Activated T-cell treated with anti-CD3 and anti-CD28 coated beads, Interleukin-2, amount 50 U/mL, for 4 hours (primary cell): Measurements from ENCODE around the gene NIT1. TPM values are rescaled to one million over a fixed set of nuclear protein-coding genes. Genes with fewer than 3 reads are reported as not detected.
A peak's percentile ranks its signal among the peaks of the same experiment; 100 is the strongest.

Experiments
- ATAC-seq, 2 donors: fragments of 200-7000 bp; cut with Tn5 transposase; one replicate each; pipeline ENCODE4 v1.10.0; 2021
- DNase-seq: peaks from one replicate; pipeline ENCODE4 v3.0.0-alpha.2; 2020
- H3K27me3 Mint-ChIP-seq: one replicate; pipeline ENCODE4 v1.8.0; 2021; ENCODE audit warnings: low read depth, mixed read lengths
- H3K36me3 Mint-ChIP-seq: one replicate; pipeline ENCODE4 v1.8.0; 2022; ENCODE audit warnings: mixed read lengths; ENCODE audit not compliant: insufficient read depth
- H3K4me1 Mint-ChIP-seq: one replicate; pipeline ENCODE4 v1.8.0; 2021; ENCODE audit warnings: low read depth, mixed read lengths
- H3K4me3 Mint-ChIP-seq: one replicate; pipeline ENCODE4 v1.8.0; 2021; ENCODE audit warnings: mild to moderate bottlenecking, moderate library complexity, mixed read lengths
- H3K9me3 Mint-ChIP-seq: one replicate; pipeline ENCODE4 v1.8.0; 2021; ENCODE audit warnings: mixed read lengths
- total RNA-seq, 3 donors: library from RNA; stranded (reverse); gene quantifications; one replicate each; pipeline ENCODE4 v1.2.1, GENCODE V29; 2021

Gene NIT1
- total RNA-seq, 3 donors from 2014 or later, result 41.4 to 51.8 (median 42.2) TPM

DNA sequence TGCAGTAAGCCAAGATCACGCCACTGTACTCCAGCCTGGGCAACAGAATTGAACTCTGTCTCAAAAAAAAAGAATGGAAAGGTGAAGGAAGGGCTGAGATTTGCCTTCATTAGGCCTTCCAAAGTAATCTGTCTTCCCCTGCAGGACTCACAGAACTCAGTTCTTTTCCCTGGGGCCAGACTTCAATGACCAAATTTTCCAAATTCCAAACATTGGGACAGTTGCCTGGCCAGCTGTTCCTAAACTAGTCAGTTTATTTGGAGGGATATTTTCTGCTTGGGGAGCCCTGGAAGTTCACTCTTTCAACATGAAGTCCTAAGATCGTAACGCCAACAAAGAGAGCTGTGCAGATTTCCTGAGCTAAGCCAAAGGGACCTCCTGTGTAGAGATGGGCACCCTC lies 20.0 kb downstream of the NIT1 start:
- DNase-seq (no peak), ATAC-seq (no peak)
- no peaks in the 10 kb centered on the region for H3K27me3 Mint-ChIP-seq
- peaks cover 4% of the 10 kb centered on the region for H3K4me1 Mint-ChIP-seq
- no peaks in the 10 kb centered on the region for H3K36me3 Mint-ChIP-seq
- H3K4me3 Mint-ChIP-seq, result no peak overlapping the region
- H3K9me3 Mint-ChIP-seq, result no peaks in the 10 kb centered on the region

DNA sequence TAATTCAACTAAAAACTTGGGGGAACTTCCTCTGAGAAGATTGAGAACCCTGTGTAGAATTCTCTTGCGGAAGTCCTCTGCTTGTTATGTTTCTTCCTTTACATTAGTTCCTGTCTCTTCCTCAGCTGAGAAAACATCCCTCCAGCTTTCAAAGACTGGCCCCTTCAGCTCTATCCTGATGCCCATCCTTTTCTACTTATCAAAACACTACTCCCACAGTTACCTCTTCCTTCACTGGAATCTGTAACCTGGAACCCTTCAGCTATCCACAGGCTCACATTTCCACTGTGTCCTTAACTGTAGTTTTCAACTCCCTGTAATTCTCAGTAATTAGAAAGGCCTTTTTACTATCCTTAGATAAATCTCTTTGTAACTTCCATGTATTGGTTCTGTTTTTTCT lies 20.5 kb downstream of the NIT1 start:
- ATAC-seq, result no peak
- H3K9me3 Mint-ChIP-seq, result no peaks in the 10 kb centered on the region
- no peaks in the 10 kb centered on the region for H3K36me3 Mint-ChIP-seq
- H3K27me3 Mint-ChIP-seq, result no peaks in the 10 kb centered on the region
- no peak overlapping the region for H3K4me3 Mint-ChIP-seq
- H3K4me1 Mint-ChIP-seq, result peaks cover 4% of the 10 kb centered on the region
- DNase-seq, result no peak

DNA sequence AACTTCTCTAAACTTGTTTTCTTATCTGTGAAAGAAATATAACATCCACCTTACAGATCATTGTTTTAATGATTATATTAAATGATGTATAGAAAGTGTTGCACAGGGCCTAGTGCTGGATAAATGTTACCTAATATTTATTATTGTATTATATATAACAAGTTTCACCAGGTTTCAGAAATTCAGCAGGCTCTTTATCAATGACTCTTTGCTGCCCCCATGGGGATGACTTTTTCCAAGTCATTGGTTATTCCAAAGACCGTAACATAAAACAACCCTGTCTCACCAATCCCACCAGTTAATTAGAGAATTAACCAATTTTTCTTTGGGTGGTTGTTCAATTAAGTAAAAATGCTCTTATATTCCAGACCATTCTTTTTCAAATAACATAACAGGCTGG lies 21.9 kb downstream of the NIT1 start:
- H3K27me3 Mint-ChIP-seq, result no peaks in the 10 kb centered on the region
- peaks cover 4% of the 10 kb centered on the region for H3K4me1 Mint-ChIP-seq
- H3K36me3 Mint-ChIP-seq, result no peaks in the 10 kb centered on the region
- DNase-seq (peak; percentile 38), ATAC-seq (no peak)
- H3K4me3 Mint-ChIP-seq, result no peak overlapping the region
- no peaks in the 10 kb centered on the region for H3K9me3 Mint-ChIP-seq

DNA sequence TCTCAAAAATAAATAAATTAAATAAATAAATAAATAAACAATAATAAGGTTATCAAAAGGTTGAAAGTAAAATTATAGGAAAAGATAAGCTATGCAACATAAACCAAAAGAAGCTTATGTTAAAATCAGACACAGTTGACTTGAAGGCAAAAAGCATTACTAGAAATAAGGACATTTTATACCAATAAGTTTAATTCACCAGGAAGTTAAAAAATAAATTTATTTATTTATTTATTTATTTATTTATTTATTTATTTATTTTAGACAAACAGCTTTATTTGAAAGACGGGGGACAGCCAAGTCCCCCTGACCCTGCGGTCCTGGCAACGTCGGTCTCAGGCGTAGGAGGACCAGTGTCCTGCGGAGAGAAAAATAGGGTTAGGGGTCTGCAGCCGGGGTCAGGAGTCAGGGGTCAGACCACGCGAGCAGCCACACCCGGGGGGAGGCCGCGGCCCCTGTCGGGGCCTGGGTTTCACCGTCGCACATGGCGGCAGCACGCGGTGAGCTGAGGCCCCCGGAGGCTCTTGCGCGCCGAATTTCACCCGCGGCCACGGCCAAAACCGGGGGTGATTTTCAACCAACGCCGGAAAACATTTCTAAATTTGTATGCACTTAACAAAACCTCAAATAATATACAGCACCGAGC lies 23.0 kb downstream of the NIT1 start:
- Mint-ChIP-seq H3K27me3 (no peaks in the 10 kb centered on the region), H3K36me3 (no peaks in the 10 kb centered on the region), H3K4me3 (no peak overlapping the region), H3K9me3 (no peaks in the 10 kb centered on the region), H3K4me1 (peaks cover 1% of the 10 kb centered on the region)
- no peak for ATAC-seq
- no peak for DNase-seq

DNA sequence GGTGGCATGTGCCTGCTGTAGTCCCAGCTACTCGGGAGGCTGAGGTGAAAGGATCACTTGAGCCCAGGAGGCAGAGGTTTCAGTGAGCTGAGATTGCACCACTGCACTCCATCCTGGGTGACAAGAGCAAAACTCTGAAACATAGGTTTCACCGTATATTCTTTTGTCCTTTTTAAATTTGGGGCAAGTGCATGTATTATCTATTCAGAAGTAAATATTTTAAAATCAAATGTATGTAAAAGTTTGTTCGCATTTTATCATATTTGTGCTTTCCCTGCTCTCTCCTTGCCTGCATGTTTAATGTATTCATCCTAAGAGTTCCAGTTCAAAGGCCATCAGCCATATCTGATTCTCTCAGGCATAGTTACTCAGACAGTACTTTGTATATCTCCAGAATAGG lies 27.9 kb downstream of the NIT1 start:
- no peaks in the 10 kb centered on the region for H3K4me1 Mint-ChIP-seq
- H3K4me3 Mint-ChIP-seq, result no peak overlapping the region
- no peaks in the 10 kb centered on the region for H3K36me3 Mint-ChIP-seq
- no peaks in the 10 kb centered on the region for H3K9me3 Mint-ChIP-seq
- no peaks in the 10 kb centered on the region for H3K27me3 Mint-ChIP-seq
- ATAC-seq (no peak), DNase-seq (no peak)

DNA sequence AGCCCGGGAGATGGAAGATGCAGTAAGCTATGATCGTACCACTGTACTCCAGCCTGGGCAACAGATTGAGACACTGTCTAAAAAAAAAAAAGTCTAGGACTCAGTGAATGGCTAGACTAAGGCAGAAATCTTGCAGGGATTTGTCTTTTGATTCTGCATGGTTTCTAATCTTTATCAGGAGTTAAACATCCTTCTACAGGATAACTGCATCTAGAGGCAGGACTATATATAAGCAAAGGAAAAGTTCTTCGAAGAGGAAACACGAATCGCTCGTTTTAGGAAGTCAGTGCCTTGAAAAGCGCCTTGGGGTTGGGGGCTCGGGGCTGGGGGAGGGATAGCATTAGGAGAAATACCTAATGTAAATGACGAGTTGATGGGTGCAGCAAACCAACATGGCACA lies 35.3 kb downstream of the NIT1 start:
- Mint-ChIP-seq H3K27me3 (no peaks in the 10 kb centered on the region), H3K9me3 (no peaks in the 10 kb centered on the region), H3K36me3 (peaks cover 10% of the 10 kb centered on the region), H3K4me1 (peaks cover 18% of the 10 kb centered on the region), H3K4me3 (peak overlapping the region; percentile 95)
- no peak for DNase-seq
- ATAC-seq, result no peak

DNA sequence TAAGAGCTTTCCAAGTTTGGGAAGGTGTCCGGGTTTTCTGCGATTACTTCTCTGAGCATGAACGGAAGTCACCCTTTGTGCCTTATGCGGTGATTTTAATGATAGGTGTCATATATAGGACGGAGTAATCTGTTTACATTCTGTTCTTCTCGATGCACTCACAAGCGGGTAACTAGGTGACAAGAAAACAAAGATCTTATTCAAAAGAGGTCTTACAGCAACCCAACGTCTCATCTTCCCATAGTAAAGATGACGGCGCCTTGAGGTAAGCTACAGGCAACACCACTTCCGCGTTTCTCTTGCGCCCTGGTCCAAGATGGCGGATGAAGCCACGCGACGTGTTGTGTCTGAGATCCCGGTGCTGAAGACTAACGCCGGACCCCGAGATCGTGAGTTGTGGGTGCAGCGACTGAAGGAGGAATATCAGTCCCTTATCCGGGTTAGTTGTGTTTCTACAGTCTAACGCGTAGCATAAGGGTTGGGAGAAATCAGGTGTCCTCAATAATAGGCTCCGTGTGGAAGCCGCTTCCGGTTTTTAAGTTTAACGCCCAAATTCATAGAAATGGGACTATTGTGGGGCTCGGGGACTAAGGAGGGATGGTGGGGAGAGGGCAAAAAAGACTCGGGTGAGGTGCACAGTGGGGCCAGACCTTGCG lies 35.9 kb downstream of the NIT1 start, which contains the start of gene UFC1:
Gene UFC1 (plus strand): TSS at position 297 of the 656 bp plus-strand sequence. CDS start 20 bp downstream, at position 317.
- peaks cover 20% of the 10 kb centered on the region for H3K4me1 Mint-ChIP-seq
- H3K4me3 Mint-ChIP-seq, result peak within 1 kb of the TSS; percentile 95
- H3K36me3 Mint-ChIP-seq, result peaks cover 10% of the 10 kb centered on the region
- DNase-seq, result peak; percentile 70
- peak; percentile 97 for ATAC-seq
- H3K9me3 Mint-ChIP-seq, result no peaks in the 10 kb centered on the region
- no peaks in the 10 kb centered on the region for H3K27me3 Mint-ChIP-seq

DNA sequence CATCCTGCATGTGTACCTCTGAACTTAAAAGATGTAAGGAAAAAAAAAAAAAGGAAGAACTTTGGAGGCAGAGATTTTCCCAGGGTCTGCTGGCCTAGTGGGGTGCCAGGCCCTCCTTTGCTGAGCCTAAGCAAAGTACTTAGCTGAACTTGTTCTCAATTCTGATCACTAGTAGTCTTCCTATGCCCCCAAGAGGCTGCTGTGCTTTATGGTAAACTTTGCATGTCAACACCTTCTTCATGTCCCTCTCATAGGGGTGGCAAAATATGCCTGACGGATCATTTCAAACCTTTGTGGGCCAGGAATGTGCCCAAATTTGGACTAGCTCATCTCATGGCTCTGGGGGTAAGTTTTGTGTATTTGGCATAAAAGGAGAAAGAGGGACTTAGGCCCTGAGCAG lies 40.0 kb downstream of the NIT1 start:
- Mint-ChIP-seq H3K9me3 (no peaks in the 10 kb centered on the region), H3K36me3 (peaks cover 17% of the 10 kb centered on the region), H3K4me1 (peaks cover 51% of the 10 kb centered on the region), H3K4me3 (no peak overlapping the region), H3K27me3 (no peaks in the 10 kb centered on the region)
- DNase-seq (no peak), ATAC-seq (no peak)

DNA sequence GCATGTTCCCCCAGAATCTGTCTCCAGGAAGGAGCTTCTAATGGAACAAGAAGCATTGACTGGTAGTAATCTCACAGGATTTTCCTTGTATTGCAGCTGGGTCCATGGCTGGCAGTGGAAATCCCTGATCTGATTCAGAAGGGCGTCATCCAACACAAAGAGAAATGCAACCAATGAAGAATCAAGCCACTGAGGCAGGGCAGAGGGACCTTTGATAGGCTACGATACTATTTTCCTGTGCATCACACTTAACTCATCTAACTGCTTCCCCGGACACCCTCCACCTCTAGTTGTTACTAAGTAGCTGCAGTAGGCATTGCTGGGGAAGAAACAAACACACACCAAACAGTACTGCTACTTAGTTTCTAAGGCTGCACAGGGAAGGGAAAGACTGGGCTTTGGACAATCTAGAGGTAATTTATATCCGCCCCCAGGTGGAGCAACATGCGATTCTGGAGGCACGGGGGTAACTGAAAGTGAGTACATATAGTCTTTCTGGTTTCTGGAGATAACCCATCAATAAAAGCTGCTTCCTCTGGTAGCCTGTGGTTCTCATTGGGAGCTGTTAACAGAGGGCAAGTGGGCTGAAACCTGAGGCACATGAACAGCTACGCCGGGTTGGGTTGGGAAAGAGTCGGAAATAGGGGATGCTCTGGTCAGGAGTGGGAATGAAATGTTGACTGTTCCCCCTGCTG lies 40.6 kb downstream of the NIT1 start:
- ATAC-seq (no peak), DNase-seq (no peak)
- no peaks in the 10 kb centered on the region for H3K9me3 Mint-ChIP-seq
- peak overlapping the region; percentile 88 for H3K4me3 Mint-ChIP-seq
- no peaks in the 10 kb centered on the region for H3K27me3 Mint-ChIP-seq
- peaks cover 19% of the 10 kb centered on the region for H3K36me3 Mint-ChIP-seq
- peaks cover 54% of the 10 kb centered on the region for H3K4me1 Mint-ChIP-seq

DNA sequence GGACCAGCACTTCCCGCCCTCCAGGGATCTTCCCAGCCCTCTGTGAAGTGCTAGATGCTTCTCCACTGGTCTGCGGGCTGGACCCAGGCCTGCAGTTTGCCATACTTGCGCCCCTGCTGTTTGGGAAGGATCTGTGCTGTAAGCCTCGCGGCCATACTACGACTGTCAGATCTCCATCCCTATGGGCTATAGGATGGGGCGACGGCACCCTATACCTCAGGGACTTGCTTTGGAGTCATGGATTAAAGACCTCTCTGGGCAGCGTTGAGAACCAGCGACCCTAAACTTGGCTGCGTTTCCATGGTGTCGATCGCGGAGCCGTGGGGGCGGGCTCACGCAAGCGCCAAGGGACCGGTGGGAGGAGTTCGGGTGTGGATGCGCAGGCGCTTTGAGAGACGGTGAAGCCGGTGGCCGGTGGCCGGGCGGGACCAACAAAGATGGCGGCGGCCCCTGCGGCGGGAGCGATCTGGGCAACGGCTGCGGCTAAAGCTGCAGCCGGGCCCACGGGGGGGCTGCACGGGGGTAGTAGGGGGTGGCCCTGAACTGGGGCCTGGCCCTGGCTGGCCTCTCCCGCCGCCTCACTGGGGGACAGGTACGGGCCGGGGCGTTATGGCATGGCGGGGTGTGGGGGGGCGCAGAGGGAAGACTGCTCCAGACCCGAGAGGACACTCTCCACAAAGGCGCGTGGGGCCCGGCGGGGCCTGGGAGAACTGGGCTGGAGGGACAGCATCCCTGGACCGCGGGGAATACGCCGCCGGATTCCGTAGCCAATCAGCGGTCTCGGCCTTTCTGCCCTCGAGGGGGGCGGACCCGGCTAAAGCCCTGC lies 41.4 kb downstream of the NIT1 start, which contains the start of gene USP21:
Gene USP21 (plus strand): TSS at position 414 of the 826 bp plus-strand sequence. CDS start 1,141 bp downstream, outside the sequence.
- Mint-ChIP-seq H3K36me3 (peaks cover 24% of the 10 kb centered on the region), H3K9me3 (no peaks in the 10 kb centered on the region), H3K27me3 (no peaks in the 10 kb centered on the region), H3K4me3 (peak within 1 kb of the TSS; percentile 88), H3K4me1 (peaks cover 53% of the 10 kb centered on the region)
- DNase-seq, result peak; percentile 89
- peak; percentile 95 to 96 for ATAC-seq

DNA sequence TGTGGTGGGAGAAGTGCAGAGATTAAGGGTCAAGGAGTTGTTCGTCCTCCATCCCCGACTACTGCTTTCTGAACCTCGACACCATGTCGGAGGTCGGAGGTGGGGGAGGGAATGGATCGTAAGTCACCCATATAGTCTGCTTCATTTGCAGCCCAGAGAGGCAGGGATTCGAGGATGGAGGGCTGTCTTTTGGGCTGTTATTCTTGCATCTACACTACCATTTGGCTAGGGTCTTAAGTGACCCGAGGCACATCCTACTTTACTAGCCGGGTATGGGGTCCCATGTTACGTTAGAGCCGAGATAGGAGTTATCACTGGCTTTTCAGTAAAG lies 42.0 kb downstream of the NIT1 start:
- H3K4me3 Mint-ChIP-seq, result peak overlapping the region; percentile 88
- ATAC-seq, result no peak
- no peaks in the 10 kb centered on the region for H3K27me3 Mint-ChIP-seq
- H3K36me3 Mint-ChIP-seq, result peaks cover 25% of the 10 kb centered on the region
- H3K9me3 Mint-ChIP-seq, result no peaks in the 10 kb centered on the region
- H3K4me1 Mint-ChIP-seq, result peaks cover 51% of the 10 kb centered on the region
- DNase-seq, result no peak

DNA sequence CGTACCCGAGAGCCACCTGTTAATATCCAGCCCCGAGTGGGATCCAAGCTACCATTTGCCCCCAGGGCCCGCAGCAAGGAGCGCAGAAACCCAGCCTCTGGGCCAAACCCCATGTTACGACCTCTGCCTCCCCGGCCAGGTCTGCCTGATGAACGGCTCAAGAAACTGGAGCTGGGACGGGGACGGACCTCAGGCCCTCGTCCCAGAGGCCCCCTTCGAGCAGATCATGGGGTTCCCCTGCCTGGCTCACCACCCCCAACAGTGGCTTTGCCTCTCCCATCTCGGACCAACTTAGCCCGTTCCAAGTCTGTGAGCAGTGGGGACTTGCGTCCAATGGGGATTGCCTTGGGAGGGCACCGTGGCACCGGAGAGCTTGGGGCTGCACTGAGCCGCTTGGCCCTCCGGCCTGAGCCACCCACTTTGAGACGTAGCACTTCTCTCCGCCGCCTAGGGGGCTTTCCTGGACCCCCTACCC lies 42.8 kb downstream of the NIT1 start:
- Mint-ChIP-seq H3K27me3 (no peaks in the 10 kb centered on the region), H3K9me3 (no peaks in the 10 kb centered on the region)
- no peak for DNase-seq

DNA sequence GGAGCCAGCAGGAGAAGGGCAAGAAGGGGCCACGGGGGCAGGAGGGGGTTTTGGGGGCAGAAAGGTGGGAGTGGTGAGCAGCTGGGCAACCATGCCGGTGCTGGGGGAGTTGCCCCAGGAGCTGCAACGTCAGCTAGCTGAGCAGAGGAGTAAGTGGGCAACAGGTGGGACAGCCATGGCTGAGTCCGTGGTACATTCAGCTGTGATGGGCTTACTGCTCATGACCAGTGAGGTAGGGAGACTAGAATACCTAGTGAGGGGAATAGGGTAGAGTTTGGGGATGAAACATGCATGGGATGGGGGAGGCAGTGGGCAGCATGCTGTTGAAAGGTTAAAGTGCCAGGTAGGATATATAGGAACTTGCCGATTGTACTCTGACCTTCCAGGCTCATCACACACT lies 43.7 kb downstream of the NIT1 start:
- Mint-ChIP-seq H3K4me1 (peaks cover 55% of the 10 kb centered on the region), H3K36me3 (peaks cover 23% of the 10 kb centered on the region), H3K9me3 (no peaks in the 10 kb centered on the region), H3K4me3 (peak overlapping the region; percentile 63), H3K27me3 (no peaks in the 10 kb centered on the region)
- DNase-seq, result no peak
- no peak for ATAC-seq

More for the DNA sequence above, 42.8 kb downstream of the NIT1 start:
- Mint-ChIP-seq H3K4me1 (peaks cover 50% of the 10 kb centered on the region), H3K36me3 (peaks cover 23% of the 10 kb centered on the region), H3K4me3 (peak overlapping the region; percentile 88)
- ATAC-seq, result no peak

DNA sequence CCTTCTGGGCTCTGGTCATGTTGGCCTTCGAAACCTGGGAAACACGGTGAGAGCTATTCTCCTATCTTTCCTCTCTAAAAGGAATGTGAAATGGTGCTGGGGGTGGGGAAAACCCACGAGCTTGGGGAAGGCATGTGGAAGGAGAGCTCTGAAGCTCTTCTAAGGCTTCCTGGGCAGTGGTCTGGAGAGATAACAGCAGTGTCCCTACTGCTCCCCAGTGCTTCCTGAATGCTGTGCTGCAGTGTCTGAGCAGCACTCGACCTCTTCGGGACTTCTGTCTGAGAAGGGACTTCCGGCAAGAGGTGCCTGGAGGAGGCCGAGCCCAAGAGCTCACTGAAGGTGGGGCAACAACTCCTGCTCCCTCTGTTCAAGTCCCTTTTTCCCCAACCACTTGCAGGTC lies 44.1 kb downstream of the NIT1 start:
- H3K4me3 Mint-ChIP-seq, result no peak overlapping the region
- ATAC-seq, result no peak
- H3K36me3 Mint-ChIP-seq, result peaks cover 21% of the 10 kb centered on the region

More for the DNA sequence above, 44.1 kb downstream of the NIT1 start:
- no peaks in the 10 kb centered on the region for H3K27me3 Mint-ChIP-seq
- H3K9me3 Mint-ChIP-seq, result no peaks in the 10 kb centered on the region
- H3K4me1 Mint-ChIP-seq, result peaks cover 58% of the 10 kb centered on the region
- no peak for DNase-seq
